ENCODE data around the gene RAB1B.
"Not testable (repeated sequence)": the region's sequence is repeated elsewhere in the genome, so short reads cannot be mapped to it uniquely, and the experiment has no call there.

The RAB1B gene

DNA sequence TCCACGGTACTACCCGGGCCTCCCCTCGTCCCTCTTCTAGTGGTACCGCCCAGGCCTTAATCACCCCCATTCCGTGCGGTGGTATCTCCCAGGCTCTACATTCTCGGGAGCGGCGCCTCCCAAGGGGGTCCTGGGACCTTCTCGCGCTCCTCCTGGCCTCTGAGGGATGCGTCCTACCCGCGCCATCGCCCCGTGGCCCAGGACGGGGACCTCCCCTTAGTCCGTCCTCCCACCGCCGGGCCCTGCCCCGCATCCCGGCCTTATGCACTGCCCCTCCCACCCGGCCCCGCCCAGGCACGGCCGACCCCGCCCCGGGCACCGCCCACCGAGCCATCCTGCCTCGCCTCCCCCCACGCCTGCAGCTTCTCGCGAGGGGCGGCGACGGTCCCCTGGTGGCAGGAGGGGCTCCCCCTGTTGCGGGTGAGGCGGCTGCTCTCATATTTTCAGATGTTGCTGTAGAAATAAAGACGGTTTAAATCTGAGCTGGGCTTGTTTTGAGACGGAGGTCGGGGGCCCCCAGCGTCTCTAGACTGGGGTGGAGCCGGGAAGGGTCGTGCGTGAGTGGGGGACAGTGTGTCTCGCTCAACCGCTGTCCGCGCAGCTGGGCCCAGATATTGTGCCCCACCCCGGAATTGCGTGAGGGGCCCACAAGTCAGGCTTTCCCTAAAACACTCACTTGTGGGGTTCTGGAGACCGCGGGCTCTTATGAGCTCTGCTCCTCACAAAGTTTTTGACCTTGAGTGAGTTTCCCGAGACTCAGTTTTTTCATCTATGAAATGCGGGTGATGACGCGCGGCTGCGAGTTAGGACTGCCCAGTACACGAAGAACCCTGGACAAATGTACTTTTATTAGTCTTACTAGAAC, 828 bp upstream of the RAB1B start:
- DNase-seq (ENCODE audit: low spot score): peak; percentile 85

DNA sequence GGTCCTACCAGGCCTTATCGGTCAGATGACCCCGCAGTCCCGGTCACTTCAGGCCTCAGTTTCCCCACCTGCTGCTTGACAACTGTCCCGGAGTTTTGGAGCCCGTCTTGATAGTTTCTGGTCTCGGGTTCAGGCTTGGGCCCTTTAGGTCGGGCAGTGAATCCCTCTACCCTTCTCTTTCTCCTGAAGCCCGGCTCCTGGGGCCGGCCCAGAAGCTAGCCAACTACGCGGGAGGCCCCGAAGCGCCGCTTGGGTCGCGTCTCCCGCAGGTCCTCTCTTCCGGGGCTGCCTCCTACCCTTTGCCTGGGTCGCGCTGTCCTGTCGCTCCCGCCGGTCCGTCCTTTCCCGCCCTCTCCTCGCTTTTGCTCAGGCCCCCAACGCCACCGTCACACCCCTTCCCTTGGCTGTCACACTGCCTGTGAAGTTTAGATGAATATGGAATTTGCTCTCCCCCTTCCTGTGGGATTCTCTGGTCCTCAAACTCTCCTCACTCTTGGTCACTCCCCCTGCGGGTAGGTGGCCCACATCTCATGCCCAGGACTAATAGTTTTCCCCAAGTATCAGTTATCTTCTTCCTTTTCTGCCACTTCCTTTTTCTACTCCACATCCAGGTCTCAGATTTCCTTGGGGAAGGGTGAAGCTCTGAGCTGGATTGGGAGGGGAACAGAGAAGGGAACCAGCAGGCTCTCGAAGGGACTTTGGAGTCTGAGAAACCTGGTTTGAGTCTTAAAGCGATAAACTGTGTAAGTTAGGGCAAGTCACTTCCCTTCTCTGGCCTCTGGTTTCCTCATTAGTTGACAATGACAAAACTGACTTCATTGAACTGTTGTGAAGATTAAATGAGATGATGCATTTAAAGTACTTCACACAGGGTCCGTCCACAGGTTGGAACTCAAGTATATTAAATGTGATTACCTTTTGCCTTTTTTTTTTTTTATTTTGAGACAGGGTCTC, 790 bp downstream of the RAB1B start:
- DNase-seq (ENCODE audit: low spot score): peak; percentile 31

DNA sequence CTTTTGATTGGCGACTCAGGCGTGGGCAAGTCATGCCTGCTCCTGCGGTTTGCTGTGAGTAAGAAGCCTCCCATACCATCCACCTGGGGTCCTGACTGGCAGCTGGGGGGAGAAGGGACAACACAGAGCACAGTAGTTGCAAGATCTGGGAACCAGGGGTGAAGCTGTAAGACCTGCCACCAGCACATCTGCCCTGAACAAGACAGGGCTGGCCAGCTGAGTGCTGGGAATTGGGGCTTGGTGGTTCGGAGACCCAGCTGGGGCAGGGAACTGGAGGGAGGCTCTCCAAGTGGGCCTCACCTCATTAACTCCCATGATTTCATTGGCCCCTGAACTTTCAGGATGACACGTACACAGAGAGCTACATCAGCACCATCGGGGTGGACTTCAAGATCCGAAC, 3.4 kb downstream of the RAB1B start:
- no peak for DNase-seq (ENCODE audit: low spot score)

DNA sequence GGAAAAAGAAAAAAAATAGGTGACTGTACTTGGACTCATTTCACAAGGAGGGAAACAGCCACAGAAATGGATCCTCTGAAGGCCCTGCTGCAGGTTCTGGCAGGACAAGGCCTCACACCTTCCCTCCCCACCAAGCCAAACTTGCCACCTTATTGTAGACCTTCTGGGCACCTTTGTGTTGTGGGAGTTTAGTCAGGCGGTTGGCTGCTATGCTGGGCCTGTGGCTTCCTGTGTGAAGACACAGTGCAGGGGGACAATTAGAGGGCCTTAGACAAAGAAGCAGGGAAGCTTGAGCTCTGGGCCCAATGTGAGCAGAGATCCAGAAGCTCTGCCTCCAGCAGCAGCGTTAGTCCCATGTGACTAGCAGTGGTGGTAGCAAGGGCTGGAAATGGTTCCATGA, 4.2 kb downstream of the RAB1B start:
- DNase-seq (ENCODE audit: low spot score): peak; percentile 47

DNA sequence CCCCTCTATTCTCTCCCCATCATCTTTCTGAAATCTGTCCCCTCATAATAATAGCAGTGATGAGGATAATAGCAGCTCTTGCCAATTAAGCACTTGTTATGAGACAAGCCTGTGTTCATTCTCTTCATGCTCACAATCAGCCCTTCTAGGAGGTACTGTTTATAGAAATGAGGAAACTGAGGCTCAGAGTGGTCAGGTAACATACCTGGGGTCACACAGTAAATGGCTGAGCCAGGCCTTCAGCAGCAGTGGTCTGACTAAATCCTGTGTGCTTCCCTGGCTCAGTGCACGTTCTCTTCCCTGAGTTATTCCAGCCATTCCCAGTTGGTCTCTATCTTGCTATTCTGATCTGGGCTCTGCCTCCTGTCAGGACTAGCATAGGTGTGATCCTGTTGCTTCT, 5.8 kb downstream of the RAB1B start:
- DNase-seq (ENCODE audit: low spot score): no peak

DNA sequence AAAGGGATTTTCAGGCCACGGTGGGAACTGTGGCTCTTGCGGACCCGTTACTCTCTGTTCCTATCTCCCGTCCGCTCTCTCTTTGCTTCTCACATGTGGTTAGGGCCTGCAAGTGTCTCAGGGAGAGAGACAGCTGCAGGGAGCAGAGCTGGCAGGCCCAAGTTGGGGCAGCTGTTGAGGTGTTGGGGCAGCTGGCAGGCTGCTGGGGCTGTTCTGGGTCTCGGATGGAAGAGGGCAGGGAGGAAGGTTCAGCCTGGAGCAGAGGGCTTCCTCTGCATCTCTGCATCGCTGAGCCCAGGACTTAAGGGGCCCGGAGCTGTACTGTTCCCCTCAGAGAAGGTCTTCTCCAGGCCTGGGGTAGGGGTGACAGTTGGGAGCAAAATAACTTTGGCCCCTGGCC, 7.0 kb downstream of the RAB1B start:
- no peak for DNase-seq (ENCODE audit: low spot score)

DNA sequence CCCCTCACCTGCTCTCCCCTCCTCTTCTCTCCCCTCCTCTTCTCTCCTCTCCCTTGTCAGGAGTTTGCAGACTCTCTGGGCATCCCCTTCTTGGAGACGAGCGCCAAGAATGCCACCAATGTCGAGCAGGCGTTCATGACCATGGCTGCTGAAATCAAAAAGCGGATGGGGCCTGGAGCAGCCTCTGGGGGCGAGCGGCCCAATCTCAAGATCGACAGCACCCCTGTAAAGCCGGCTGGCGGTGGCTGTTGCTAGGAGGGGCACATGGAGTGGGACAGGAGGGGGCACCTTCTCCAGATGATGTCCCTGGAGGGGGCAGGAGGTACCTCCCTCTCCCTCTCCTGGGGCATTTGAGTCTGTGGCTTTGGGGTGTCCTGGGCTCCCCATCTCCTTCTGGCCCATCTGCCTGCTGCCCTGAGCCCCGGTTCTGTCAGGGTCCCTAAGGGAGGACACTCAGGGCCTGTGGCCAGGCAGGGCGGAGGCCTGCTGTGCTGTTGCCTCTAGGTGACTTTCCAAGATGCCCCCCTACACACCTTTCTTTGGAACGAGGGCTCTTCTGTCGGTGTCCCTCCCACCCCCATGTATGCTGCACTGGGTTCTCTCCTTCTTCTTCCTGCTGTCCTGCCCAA, 7.7 kb downstream of the RAB1B start:
- no peak for DNase-seq (ENCODE audit: low spot score)

DNA sequence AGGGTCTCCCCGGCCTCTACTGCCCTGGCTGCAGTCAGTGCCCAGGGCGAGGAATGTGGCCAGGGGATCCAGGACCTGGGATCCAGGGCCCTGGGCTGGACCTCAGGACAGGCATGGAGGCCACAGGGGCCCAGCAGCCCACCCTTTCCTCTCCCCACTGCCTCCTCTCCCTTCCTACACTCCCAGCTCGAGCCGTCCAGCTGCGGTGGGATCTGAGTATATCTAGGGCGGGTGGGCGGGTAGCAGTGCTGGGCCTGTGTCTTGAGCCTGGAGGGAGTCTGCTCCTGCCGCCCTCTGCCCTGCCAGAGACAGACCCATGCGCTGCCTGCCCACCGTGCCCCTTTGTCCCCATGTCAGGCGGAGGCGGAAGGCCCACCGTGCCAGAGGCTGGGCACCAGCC, 8.2 kb downstream of the RAB1B start:
- not testable (repeated sequence) for DNase-seq (ENCODE audit: low spot score)

DNA sequence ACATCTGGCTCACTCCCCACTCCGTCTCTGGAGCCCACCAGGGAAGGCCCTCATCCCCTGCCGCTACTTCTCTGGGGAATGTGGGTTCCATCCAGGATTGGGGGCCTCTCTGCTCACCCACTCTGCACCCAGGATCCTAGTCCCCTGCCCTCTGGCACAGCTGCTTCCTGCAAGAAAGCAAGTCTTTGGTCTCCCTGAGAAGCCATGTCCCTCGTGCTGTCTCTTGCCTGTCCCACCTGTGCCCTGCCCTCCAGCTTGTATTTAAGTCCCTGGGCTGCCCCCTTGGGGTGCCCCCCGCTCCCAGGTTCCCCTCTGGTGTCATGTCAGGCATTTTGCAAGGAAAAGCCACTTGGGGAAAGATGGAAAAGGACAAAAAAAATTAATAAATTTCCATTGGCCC, 8.6 kb downstream of the RAB1B start:
- DNase-seq (ENCODE audit: low spot score): not testable (repeated sequence)

DNA sequence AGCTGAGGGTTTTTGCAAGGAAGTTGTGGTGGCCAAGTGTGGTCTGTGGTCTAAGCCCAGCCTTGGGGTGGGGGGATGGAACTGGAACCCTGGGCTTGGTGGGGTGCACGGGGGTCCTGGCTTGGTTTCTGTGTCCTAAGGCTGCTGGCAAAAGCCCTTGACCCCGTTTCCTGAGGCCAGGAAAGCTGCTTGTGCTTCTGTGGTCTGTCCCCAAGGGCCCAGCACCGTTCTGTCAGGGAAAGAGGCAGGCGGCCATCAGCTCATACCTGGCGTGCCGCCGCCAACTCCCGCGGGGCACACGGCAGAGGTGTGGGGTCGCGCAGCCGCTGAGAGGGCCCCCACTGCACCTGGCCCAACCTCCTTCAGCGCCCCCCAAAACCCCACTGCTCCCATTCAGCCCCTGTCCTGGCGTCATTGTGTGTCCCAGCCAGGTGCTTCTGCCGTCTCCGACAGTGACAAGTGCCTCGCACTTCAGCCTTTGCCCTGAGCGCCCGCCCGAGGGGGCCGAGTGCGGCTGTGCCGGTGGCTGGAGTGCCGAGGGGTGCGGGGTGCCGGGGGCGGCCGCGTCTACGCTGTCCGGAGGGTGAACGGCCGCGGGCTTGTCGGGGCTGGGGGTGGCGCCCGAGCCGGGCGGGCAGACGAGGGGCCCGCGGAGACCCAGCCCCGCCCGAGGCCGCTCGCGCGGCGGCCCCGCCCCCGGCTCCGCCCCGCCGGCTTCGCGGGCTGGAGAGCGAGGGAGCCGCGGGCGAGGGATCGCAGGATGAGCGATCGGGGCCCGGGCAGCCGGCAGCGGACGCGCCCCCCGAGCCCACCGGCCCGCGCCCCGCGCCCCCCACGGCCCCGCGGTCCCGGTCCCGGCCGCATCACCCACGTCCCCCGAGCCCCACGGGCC, 9.3 kb downstream of the RAB1B start, which contains the start of gene CNIH2:
Gene CNIH2, plus strand, starts transcription at position 705 of the 892 bp plus-strand sequence. CDS start 282 bp downstream, outside the sequence.
- DNase-seq (ENCODE audit: low spot score): peak; percentile 45

DNA sequence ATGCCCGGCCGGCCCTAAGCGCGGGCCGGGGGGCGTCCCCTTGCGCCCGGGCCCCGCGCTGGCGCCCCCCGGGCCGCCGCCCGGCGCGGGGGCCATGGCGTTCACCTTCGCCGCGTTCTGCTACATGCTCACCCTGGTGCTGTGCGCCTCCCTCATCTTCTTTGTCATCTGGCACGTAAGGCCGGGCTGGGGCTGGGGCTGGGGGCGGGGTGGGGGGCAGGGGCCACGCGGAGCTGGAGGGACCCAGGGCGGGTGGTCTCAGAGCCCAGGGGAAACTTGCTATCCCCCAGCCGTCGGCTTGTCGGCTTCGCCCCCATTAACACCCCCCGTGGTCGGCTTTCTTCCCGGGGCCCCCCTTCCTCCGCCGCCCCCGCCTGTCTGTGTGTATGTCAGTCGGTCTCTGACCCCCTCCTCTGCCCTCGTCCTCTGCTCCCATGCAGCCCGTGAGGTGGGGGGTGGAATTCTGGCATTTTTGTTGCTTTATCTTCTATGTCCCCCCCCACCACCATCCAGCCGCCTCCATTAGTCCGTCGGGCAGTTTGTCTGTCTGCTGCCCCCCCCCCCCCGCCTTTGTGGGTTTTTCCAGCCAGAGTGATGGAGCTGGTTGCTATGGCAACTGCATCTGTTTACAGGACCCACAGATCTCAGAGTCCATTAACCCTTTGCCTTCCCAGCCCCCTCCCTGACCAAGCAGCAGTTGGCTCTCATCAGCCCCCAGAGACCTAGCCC, 10.1 kb downstream of the RAB1B start:
- DNase-seq (ENCODE audit: low spot score): peak; percentile 68

DNA sequence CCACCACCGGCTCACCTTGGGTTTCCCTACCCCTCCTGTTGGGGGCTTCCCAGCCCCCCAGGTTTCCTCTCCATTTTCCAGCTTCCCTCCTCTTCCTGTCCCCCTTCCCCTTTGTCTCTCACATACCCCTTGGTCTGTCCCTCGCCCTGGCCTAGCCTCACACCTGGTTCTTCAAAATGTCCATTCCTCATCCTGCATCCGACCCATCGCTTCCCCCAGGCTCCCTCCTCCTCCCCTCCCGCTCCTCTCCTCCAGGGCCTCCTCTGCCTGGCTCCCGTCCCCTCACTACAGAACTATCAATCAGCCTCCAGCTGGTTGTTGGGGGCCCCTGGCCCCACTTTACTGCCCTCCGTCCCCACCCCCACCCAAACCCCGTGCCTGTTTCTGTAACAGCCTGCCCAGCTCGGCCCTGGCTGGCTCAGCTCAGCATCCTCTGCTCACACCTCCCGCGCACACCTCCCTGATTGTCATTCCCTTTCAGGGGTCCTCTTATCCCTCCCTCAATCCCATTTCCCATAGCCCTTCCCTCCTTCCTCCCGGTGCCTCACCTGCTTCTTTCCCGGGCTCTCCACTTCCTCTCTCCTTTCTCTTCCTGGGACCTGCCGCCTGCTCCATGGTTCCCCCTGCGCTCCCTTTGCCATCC, 10.8 kb downstream of the RAB1B start:
- DNase-seq (ENCODE audit: low spot score): no peak

DNA sequence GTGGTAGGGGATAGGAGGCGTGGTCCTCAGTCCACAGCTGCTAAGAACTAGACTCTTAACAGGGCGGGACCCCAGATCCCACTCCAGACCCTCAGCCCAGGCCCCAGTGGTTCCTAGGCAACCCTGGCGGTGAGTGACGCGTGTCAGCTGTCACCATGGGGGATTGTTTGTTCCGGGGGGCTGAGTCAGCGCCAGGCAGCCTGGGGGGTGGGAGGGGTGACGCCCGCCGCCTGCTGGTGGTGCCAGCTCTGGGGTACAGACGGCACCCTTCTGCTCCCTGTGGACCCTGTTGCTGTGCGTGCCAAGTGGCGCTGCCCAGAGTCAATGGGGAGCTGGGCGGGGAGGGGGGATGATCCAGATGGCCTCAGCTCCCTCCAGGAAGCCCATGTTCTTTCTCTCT, 12.0 kb downstream of the RAB1B start:
- DNase-seq (ENCODE audit: low spot score): no peak

DNA sequence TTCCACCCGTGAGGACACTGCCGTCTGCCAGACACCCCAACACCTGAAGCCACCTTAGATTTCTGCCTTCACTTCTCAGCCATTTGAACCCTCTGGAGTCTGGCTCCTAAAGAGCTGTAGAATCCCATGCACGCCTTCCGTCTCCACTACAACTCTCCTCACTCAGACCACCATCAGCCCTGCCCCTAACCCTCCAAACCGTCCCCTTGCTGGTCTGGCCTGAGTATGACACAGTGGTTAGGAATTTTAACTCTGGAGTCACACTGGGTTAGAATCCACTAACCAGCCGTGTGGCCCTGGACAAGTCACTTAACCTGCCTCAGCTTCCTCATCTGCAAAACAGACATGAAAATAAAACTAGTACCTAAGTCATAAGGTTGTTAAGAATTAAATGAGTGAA, 12.6 kb downstream of the RAB1B start:
- no peak for DNase-seq (ENCODE audit: low spot score)

DNA sequence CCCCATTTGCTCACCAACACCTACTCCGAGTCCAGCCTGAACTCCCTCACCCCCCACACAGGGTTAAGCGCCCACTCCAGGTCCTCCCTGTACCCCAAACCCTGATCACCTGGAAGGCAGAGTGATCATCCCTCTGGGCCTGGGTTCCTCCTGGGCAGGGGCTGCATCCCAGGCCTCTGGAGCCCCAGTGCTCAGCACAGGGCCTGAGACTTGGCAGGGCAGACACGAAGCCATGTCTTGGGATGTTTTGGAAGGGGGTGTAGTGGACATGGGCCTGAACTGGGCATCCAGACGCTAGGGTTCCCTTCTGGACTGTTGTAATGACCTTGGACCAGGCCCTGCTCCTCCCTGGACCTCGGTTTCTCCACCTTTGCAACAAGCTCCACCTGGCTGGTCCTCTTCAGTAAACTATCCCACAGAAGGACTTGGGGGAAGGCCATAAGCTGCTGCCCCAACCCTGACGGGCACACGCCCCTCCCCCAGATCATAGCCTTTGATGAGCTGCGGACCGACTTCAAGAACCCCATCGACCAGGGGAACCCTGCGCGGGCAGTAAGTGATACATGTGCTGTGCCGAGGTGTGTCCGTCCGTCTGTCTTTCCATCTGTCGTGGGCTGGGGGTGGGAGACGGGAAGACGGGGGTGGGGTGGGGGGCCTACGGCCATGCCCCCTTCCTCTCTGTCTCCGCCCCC, 13.5 kb downstream of the RAB1B start:
- DNase-seq (ENCODE audit: low spot score): no peak

DNA sequence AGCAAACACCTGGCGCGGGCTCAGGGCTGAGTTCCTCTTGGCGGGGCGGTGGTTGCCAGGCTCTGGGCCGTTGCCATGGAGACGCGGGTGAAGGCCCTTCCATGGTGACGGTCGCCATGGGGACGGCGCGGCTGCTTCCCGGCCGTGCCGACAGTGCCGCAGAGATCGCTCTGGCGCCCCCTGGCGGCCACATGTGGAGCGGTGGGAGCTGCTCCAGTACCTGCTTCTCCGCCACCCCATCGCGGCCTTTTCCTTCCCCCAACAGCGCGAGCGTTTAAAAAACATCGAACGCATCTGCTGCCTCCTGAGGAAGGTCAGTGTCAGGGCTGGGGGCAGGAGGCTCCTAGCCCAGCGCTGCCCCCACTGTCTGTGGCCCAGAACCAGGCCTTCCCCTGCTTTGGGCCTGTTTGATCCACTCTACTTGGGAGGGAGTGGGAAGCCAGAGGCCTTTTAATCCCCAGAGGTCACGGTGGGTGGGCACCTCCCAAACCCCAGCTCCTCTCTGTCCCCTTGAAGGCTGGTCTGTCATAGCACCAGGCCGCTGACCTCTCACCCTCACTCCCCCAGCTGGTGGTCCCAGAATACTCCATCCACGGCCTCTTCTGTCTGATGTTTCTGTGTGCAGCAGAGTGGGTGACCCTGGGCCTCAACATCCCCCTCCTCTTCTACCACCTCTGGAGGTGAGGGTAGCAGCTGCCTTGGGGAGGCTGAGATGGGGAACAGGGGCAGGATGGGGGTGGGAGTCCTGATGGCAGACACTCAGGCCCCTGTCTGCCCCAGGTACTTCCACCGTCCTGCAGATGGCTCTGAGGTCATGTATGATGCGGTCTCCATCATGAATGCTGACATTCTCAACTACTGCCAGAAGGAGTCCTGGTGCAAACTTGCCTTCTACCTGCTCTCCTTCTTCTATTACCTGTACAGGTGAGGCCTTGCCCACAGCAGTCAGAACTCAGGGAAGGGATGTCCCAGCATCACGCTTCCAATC, 14.3 kb downstream of the RAB1B start:
- peak; percentile 99 for DNase-seq (ENCODE audit: low spot score)

DNA sequence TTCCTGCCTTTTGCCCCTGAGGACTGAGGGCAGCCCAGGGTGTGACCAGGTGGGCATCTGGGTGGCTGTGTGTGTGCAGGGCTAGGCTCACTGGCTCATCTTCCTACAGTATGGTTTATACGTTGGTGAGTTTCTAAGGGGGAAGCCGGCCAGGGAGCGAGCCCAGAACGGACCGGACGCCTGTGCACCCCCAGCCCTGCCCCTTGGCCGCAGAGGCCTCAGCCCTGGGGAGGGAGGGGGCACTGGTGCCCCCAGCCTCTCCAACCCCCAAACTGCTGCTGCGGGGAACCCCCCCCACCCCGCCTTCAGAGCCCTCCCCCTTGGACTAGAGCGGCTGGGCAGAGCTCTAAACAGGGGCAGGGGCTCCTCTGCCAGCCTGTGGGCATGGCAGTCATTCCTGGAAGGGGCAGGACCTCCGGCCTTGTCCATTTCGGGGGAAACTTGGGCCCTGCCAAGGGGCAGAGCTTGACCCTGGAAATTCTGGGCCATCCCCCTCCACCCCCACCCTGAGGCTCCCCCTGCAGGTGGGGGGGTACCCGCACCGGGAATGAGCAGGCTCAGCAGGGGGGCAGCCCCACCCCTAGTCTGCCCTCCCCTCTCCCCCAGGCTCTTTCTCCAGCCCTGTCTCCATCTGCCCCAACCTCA, 15.1 kb downstream of the RAB1B start:
- DNase-seq (ENCODE audit: low spot score): no peak

Measured in CD4-positive, alpha-beta T cell treated with Interleukin-2 at 100 ng/mL for 4 hours (primary cell).